K562 (cell line): ENCODE results near the gene PLAAT3. TPM values are rescaled to one million over a fixed set of nuclear protein-coding genes. Genes with fewer than 3 reads are reported as not detected.

Experiments used
- ATAC-seq: fragments of 200-7000 bp; cut with Tn5 transposase; 3 replicates; pipeline ENCODE4 v1.9.1; 2020; ENCODE audit warnings: moderate library complexity
- BruUV-seq: library from RNA; stranded (reverse); fragments of 400-500 nt; replicated peaks from 2 replicates; lab custom pipeline; 2021; lab: Mats Ljungman, UMichigan
- CTCF ChIA-PET: fragments of 300-600 bp; formaldehyde crosslinking; extraction: SDS; loops from one replicate; lab custom pipeline; 2021; ENCODE audit warnings: low intra/inter-chr PET ratio; lab: Yijun Ruan, JAX
- POLR2A ChIA-PET: fragments of 300-600, 350-650 bp; sonication (Branson Sonifier 250); formaldehyde crosslinking; extraction: SDS; loops from one replicate; lab custom pipeline; 2021; ENCODE audit warnings: antibody characterized with exemption, inconsistent platforms; lab: Yijun Ruan, JAX
- DNase-seq, 4 experiments: peaks; one replicate each; pipeline versions ENCODE4 v3.0.0 to v3.0.0-alpha.2; 2011 to 2018; ENCODE audit warnings: low spot score in 3 of 4, mixed read lengths in 3 of 4; ENCODE audit errors: extremely low read depth in 1 of 4
- FAIRE-seq: peaks from 2 replicates; lab custom pipeline; 2011; peaks lifted over from hg19 to GRCh38; lab: Jason Lieb, UNC
- H2AFZ ChIP-seq: 2 replicates; pipeline ENCODE4 v1.6.0; 2011; ENCODE audit warnings: low read depth, low read length, control low read depth, inconsistent platforms
- H3K27ac ChIP-seq: fragments of 200-600 bp; 3 replicates; pipeline ENCODE4 v1.8.0; 2011; ENCODE audit warnings: low read depth, mild to moderate bottlenecking, control low read depth, inconsistent platforms, low read length, moderate library complexity, mixed read lengths; ENCODE audit errors: extremely low read depth
- H3K27me3 ChIP-seq, 2 experiments: fragments of 300-600 bp in 1 of 2; 2 replicates in 1 of 2; 3 replicates in 1 of 2; pipeline versions ENCODE4 v1.6.0 to v1.8.0; 2011; ENCODE audit warnings: inconsistent platforms in 2 of 2, low read length in 2 of 2, mild to moderate bottlenecking in 1 of 2, mixed read lengths in 1 of 2, moderate library complexity in 1 of 2; ENCODE audit not compliant: control insufficient read depth in 2 of 2, insufficient read depth in 2 of 2
- H3K36me3 ChIP-seq: fragments of 300-600 bp; 3 replicates; pipeline ENCODE4 v1.8.0; 2011; ENCODE audit warnings: mild to moderate bottlenecking, low read length, inconsistent platforms; ENCODE audit not compliant: control insufficient read depth, insufficient read depth
- H3K4me1 ChIP-seq, 2 experiments: fragments of 200-600 bp in 1 of 2; replicated peaks in 1 of 2; 2 replicates in 1 of 2; 3 replicates in 1 of 2; pipeline versions ENCODE4 v1.5.1 to v1.8.0; 2011; ENCODE audit warnings: inconsistent platforms in 2 of 2, low read length in 2 of 2, mild to moderate bottlenecking in 1 of 2, mixed read lengths in 1 of 2, moderate library complexity in 1 of 2; ENCODE audit not compliant: control insufficient read depth in 2 of 2, insufficient read depth in 2 of 2
- H3K4me2 ChIP-seq: 2 replicates; pipeline ENCODE4 v1.6.1; 2011; ENCODE audit warnings: low read length, control low read depth, inconsistent platforms, mixed read lengths; ENCODE audit not compliant: insufficient read depth
- H3K4me3 ChIP-seq: fragments of 200-600 bp; sonication (generic), shearing (Covaris generic); 2 replicates; pipeline ENCODE4 v1.5.1; 2016; ENCODE audit warnings: control low read depth, inconsistent platforms
- H3K79me2 ChIP-seq: fragments of 200-600 bp; 3 replicates; pipeline ENCODE4 v1.8.0; 2011; ENCODE audit warnings: low read length, inconsistent platforms; ENCODE audit not compliant: control insufficient read depth, insufficient read depth
- H3K9ac ChIP-seq, 2 experiments: 2 replicates each; pipeline versions ENCODE4 v1.6.0 to v1.6.1; 2011; ENCODE audit warnings: low read depth in 2 of 2, low read length in 2 of 2, control low read depth in 1 of 2, inconsistent platforms in 1 of 2, mild to moderate bottlenecking in 1 of 2, mixed read lengths in 1 of 2; ENCODE audit not compliant: insufficient read depth in 1 of 2
- H3K9me1 ChIP-seq: one replicate; pipeline ENCODE4 v1.6.0; 2011; ENCODE audit warnings: inconsistent platforms, mild to moderate bottlenecking, low read length, moderate library complexity; ENCODE audit not compliant: control insufficient read depth, insufficient read depth
- H3K9me3 ChIP-seq: replicated peaks from 2 replicates; pipeline ENCODE4 v1.5.1; 2011; ENCODE audit warnings: low read depth, low read length, inconsistent platforms; ENCODE audit not compliant: control insufficient read depth, insufficient read depth
- H4K20me1 ChIP-seq: replicated peaks from 2 replicates; pipeline ENCODE4 v1.6.1; 2011; ENCODE audit warnings: low read length, inconsistent platforms, mixed read lengths; ENCODE audit not compliant: control insufficient read depth, insufficient read depth
- CXXC5 ChIP-seq: fragments of 250-450 bp; sonication (Bioruptor Pico); IDR thresholded peaks from 2 replicates; pipeline ENCODE4 v1.8.0; 2022; ENCODE audit warnings: inconsistent platforms, mild to moderate bottlenecking, moderate library complexity
- EP400 ChIP-seq: fragments of 450-650 bp; IDR thresholded peaks from 2 replicates; pipeline ENCODE4 v1.6.1; 2017; ENCODE audit warnings: antibody characterized with exemption, mild to moderate bottlenecking, moderate library complexity
- KDM1A ChIP-seq, 2 experiments: fragments of 450-650 bp; IDR thresholded peaks; 2 replicates each; pipeline ENCODE4 v1.6.1; 2016; ENCODE audit warnings: mild to moderate bottlenecking in 2 of 2
- SMARCC2 ChIP-seq: fragments of 450-650 bp; IDR thresholded peaks from 2 replicates; pipeline ENCODE4 v1.6.1; 2017; ENCODE audit warnings: antibody characterized with exemption, moderate library complexity, mild to moderate bottlenecking, low read depth
- SNIP1 ChIP-seq: fragments of 450-650 bp; IDR thresholded peaks from 2 replicates; pipeline ENCODE4 v1.7.1; 2017; ENCODE audit warnings: low read depth, mild to moderate bottlenecking
- TFAM ChIP-seq: fragments of 250-450 bp; sonication (Bioruptor Pico); conservative IDR thresholded peaks from 2 replicates; pipeline ENCODE4 v1.5.0; 2021; ENCODE audit warnings: mild to moderate bottlenecking, moderate library complexity
- ZBTB1 ChIP-seq: sonication (generic); formaldehyde crosslinking; IDR thresholded peaks from 2 replicates; pipeline ENCODE4 v1.8.1; 2023; ENCODE audit warnings: missing genetic modification reagents, low read depth, mild to moderate bottlenecking, borderline replicate concordance
- ZNF121 ChIP-seq: sonication (generic); formaldehyde crosslinking; conservative IDR thresholded peaks from 2 replicates; pipeline ENCODE4 v1.8.0; 2022; ENCODE audit warnings: missing genetic modification reagents
- ZNF224 ChIP-seq: sonication (generic); formaldehyde crosslinking; IDR thresholded peaks from 2 replicates; pipeline ENCODE4 v1.8.0; 2022; ENCODE audit warnings: mild to moderate bottlenecking, missing genetic modification reagents
- ZNF316 ChIP-seq: fragments of 450-650 bp; IDR thresholded peaks from 2 replicates; pipeline ENCODE4 v1.6.1; 2016
- WGBS: fragments of 100-300 bp; shearing (Covaris generic); methylation state at CpG from one replicate; pipeline ENCODE4 v1.1.6; 2016; ENCODE audit warnings: low coverage, mixed read lengths; ENCODE audit not compliant: insufficient coverage; ENCODE audit errors: missing lambda C conversion rate; 5-methylcytosine and 5-hydroxymethylcytosine counted together
- in situ Hi-C: fragments of 300-500 bp; cut with MboI; formaldehyde crosslinking; loops from 4 replicates; pipeline ENCODE4 v1.15.0; 2018; ENCODE audit warnings: inconsistent platforms, mixed read lengths
- intact Hi-C: fragments of 100-400 bp; cut with micrococcal nuclease; formaldehyde crosslinking; loops from 2 replicates; pipeline ENCODE4 v1.14.2; 2022
- polyA plus RNA-seq, 8 experiments: library from polyadenylated mRNA; depleted of rRNA in 4 of 8; stranded (reverse) in 5 of 8; unstranded in 3 of 8; fragments of >200 nt; fragmentation: Nextera tagmentation in 2 of 8; fragmentation: Illumina TruSeq in 1 of 8; extraction: Ambion mirVana in 2 of 8; extraction: Trizol in 1 of 8; gene quantifications; 2 replicates each; pipeline versions ENCODE4 v1.2.1 to v1.2.3, GENCODE V29; 2011 to 2014; ENCODE audit warnings: inconsistent platforms in 1 of 8, missing spikeins in 1 of 8
- total RNA-seq, 7 experiments: library from RNA; depleted of rRNA in 6 of 7; stranded (reverse); fragments of >200 nt in 6 of 7; fragmentation: Illumina TruSeq in 2 of 7; extraction: Trizol in 2 of 7; gene quantifications; 2 replicates each; pipeline versions ENCODE4 v1.2.1 to v1.2.3, GENCODE V29; 2011 to 2021; ENCODE audit warnings: low replicate concordance in 1 of 7
- TF ChIP-seq, protein P1 (sequence below): fragments of 450-650 bp; IDR thresholded peaks from 2 replicates; pipeline ENCODE4 v1.6.1; 2016; ENCODE audit warnings: borderline replicate concordance
- TF ChIP-seq, protein P2 (sequence below): sonication (generic); formaldehyde crosslinking; IDR thresholded peaks from 2 replicates; pipeline ENCODE4 v1.8.0; 2023; ENCODE audit warnings: mild to moderate bottlenecking, missing genetic modification reagents

PLAAT3 gene
- total and polyA plus RNA-seq, 9 of the 15 experiments (the other 6 are each of a cell fraction or from before 2014, with no cell fraction given) = 0.80 to 2.7 (median 1.4) TPM

DNA sequence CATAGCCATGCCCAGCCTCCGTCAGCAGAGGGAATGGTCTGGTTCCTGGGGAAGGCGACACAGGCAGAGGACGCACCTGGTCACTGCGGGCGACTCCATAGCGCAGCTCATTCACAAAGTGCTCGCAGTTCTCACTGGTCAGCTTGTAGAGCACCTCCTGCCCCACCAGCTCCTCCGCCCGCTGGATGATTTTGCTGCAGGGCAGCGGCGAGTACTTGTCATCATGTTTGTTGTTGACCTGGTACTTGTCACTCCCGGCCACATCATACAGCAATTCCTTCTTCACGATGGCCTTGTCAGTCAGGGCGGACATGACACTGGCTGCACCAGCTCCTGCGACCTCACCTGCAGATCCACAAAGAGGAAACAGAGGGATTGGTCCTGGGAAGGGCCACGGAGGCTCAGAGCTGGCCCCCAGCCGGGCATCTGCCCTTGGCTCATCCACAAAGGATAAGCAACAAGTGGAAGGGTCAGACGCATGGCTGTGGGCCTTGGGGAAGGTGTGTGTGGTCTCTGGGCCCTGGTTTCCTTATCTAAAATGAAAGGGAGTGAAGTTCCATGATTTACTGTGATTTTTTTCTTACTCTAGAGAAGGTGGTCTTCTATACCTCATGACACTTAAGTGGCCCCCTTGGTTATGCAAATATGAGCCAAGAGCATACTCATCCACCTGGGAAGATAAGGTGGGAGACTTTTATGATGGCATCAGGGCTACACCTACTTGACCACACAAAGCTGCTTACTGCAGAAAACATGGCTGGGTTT is 24.0 kb downstream of the PLAAT3 start:
- BruUV-seq = no TSS peak
- 3% methylated on average over 17 of the region's 18 CpGs for WGBS
- Histone ChIP-seq H3K9me1 (no peaks in the 10 kb centered on the region), H3K9me3 (no peaks in the 10 kb centered on the region), H3K4me2 (no peak overlapping the region), H3K4me1 (peaks cover 0 to 4% of the 10 kb centered on the region in 2 experiments; a peak in 1 of 5 replicates), H3K4me3 (no peak overlapping the region), H3K9ac (peak overlapping the region in 1 of 2 experiments; percentile 22; a peak in 1 of 4 replicates), H3K27me3 (peaks cover 11 to 37% of the 10 kb centered on the region in 2 experiments; a peak in 3 of 5 replicates), H3K27ac (no peak overlapping the region), H4K20me1 (no peaks in the 10 kb centered on the region), H2AFZ (no peak overlapping the region), H3K79me2 (no peaks in the 10 kb centered on the region), H3K36me3 (no peaks in the 10 kb centered on the region)
- FAIRE-seq = no peak
- POLR2A ChIA-PET = interaction anchor here (0.6 kb wide), 1 partner anchor 151 kb away, joined by 3 read pairs; no protein-coding TSS in a partner anchor
- TF ChIP-seq KDM1A (IDR thresholded peaks at IDR 0.05) (peak; percentile 53 to 57; a peak in 3 of 4 replicates), ZNF121 (CRISPR knock-in tag) (no peak)
- CTCF ChIA-PET = no interaction called here
- DNase-seq = no peak
- in situ Hi-C loops = no loop called here
- intact Hi-C loops = loop anchor here (5.0 kb wide), 2 partner anchors 47 to 113 kb away; no protein-coding TSS in a partner anchor
- no peak for ATAC-seq

DNA sequence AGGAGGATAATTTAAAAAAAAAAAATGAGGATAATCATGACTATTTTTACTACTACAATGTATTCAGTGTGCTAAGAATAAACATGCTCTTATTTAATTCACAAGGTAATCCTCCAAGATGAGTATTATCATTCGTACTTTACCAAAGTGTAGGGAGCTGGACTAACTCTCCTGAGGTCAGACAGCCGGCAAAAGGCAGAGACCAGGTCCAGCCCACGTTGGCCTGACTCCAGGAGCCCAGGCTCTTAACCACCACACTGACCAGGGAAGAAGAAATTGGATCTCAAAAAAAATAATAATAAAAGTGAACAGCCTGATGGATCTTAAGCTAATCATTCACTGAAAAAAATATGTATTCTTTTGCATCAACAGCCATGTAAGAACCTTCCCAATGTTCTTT is 25.2 kb downstream of the PLAAT3 start:
- in situ Hi-C loops (no loop called here), intact Hi-C loops (no loop called here)
- Histone ChIP-seq H3K9me1 (no peaks in the 10 kb centered on the region), H3K4me3 (no peak overlapping the region), H4K20me1 (no peaks in the 10 kb centered on the region), H3K4me2 (no peak overlapping the region), H3K79me2 (no peaks in the 10 kb centered on the region), H3K36me3 (no peaks in the 10 kb centered on the region), H3K9me3 (no peaks in the 10 kb centered on the region), H3K27ac (no peak overlapping the region), H2AFZ (no peak overlapping the region), H3K27me3 (peaks cover 11 to 37% of the 10 kb centered on the region in 2 experiments; a peak in 3 of 5 replicates), H3K9ac (no peak overlapping the region), H3K4me1 (peaks cover 0 to 4% of the 10 kb centered on the region in 2 experiments; a peak in 1 of 5 replicates)
- 3% methylated on average over 3 of the region's 3 CpGs for WGBS
- FAIRE-seq (no peak), ATAC-seq (no peak), DNase-seq (no peak)
- ChIA-PET POLR2A (no interaction called here), CTCF (no interaction called here)
- no TSS peak for BruUV-seq
- TF ChIP-seq, protein P1, sequence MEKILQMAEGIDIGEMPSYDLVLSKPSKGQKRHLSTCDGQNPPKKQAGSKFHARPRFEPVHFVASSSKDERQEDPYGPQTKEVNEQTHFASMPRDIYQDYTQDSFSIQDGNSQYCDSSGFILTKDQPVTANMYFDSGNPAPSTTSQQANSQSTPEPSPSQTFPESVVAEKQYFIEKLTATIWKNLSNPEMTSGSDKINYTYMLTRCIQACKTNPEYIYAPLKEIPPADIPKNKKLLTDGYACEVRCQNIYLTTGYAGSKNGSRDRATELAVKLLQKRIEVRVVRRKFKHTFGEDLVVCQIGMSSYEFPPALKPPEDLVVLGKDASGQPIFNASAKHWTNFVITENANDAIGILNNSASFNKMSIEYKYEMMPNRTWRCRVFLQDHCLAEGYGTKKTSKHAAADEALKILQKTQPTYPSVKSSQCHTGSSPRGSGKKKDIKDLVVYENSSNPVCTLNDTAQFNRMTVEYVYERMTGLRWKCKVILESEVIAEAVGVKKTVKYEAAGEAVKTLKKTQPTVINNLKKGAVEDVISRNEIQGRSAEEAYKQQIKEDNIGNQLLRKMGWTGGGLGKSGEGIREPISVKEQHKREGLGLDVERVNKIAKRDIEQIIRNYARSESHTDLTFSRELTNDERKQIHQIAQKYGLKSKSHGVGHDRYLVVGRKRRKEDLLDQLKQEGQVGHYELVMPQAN = no peak
- TF ChIP-seq TFAM (CRISPR knock-in tag) = no peak
- TF ChIP-seq, protein P2, sequence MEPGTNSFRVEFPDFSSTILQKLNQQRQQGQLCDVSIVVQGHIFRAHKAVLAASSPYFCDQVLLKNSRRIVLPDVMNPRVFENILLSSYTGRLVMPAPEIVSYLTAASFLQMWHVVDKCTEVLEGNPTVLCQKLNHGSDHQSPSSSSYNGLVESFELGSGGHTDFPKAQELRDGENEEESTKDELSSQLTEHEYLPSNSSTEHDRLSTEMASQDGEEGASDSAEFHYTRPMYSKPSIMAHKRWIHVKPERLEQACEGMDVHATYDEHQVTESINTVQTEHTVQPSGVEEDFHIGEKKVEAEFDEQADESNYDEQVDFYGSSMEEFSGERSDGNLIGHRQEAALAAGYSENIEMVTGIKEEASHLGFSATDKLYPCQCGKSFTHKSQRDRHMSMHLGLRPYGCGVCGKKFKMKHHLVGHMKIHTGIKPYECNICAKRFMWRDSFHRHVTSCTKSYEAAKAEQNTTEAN (CRISPR knock-in tag) = no peak
- TF ChIP-seq SNIP1 = no peak
- no peak for TF ChIP-seq ZNF224
- no peak for TF ChIP-seq CXXC5
- no peak for TF ChIP-seq ZNF316
- no peak for TF ChIP-seq SMARCC2
- no peak for TF ChIP-seq ZBTB1
- no peak for TF ChIP-seq EP400
